OCI-LY7 (cell line): Measurements from ENCODE around the gene TMEM171. TPM values are rescaled to one million over a fixed set of nuclear protein-coding genes. Genes with fewer than 3 reads are reported as not detected.

Experiments
- BruUV-seq: library from RNA; stranded (reverse); fragments of 400-500 nt; replicated peaks from 2 replicates; lab custom pipeline; 2021; lab: Mats Ljungman, UMichigan
- CTCF ChIA-PET: fragments of 300-600 bp; sonication (Branson Sonifier 250); formaldehyde crosslinking; loops from one replicate; lab custom pipeline; 2022; ENCODE audit warnings: antibody characterized with exemption; ENCODE audit not compliant: unreplicated experiment; lab: Charles Lee
- POLR2A ChIA-PET: fragments of 300-600 bp; sonication (Branson Sonifier 250); formaldehyde crosslinking; loops from one replicate; lab custom pipeline; 2022; ENCODE audit warnings: antibody characterized with exemption; lab: Charles Lee
- DNase-seq: peaks from one replicate; pipeline ENCODE4 v3.0.0-alpha.2; 2015; ENCODE audit warnings: low spot score
- H2AFZ ChIP-seq: fragments of 200-600 bp; sonication (generic), shearing (Covaris generic); 2 replicates; pipeline ENCODE4 v1.6.1; 2014; ENCODE audit warnings: mild to moderate bottlenecking, antibody characterized with exemption, low read length, moderate library complexity
- H3K27ac ChIP-seq: fragments of 200-600 bp; sonication (generic); 2 replicates; pipeline ENCODE4 v1.5.1; 2014; ENCODE audit warnings: mixed run types, low read depth, mild to moderate bottlenecking, moderate library complexity, low read length, inconsistent platforms; ENCODE audit not compliant: poor library complexity, severe bottlenecking
- H3K36me3 ChIP-seq: fragments of 200-600 bp; sonication (generic); 2 replicates; pipeline ENCODE4 v1.6.1; 2014; ENCODE audit warnings: mild to moderate bottlenecking, antibody characterized with exemption, low read length, moderate library complexity, mixed read lengths; ENCODE audit not compliant: insufficient read depth
- H3K4me1 ChIP-seq: fragments of 200-600 bp; sonication (generic); 2 replicates; pipeline ENCODE4 v1.5.1; 2014; ENCODE audit warnings: mild to moderate bottlenecking, low read length; ENCODE audit not compliant: insufficient read depth, poor library complexity, severe bottlenecking
- H3K4me2 ChIP-seq: fragments of 200-600 bp; sonication (generic); 2 replicates; pipeline ENCODE4 v1.6.1; 2014; ENCODE audit warnings: mild to moderate bottlenecking, low read length
- H3K4me3 ChIP-seq: fragments of 200-600 bp; sonication (generic); 2 replicates; pipeline ENCODE4 v1.5.1; 2014; ENCODE audit warnings: mild to moderate bottlenecking, low read depth, low read length; ENCODE audit not compliant: poor library complexity, severe bottlenecking
- H3K79me2 ChIP-seq: fragments of 200-600 bp; sonication (generic); 2 replicates; pipeline ENCODE4 v1.6.1; 2016; ENCODE audit warnings: low read depth, mild to moderate bottlenecking, low read length, moderate library complexity, mixed read lengths; ENCODE audit not compliant: insufficient read depth
- H3K9me2 ChIP-seq: fragments of 200-600 bp; sonication (generic); 2 replicates; pipeline ENCODE4 v1.6.1; 2016; ENCODE audit warnings: mild to moderate bottlenecking, low read length, mixed read lengths; ENCODE audit not compliant: insufficient read depth
- H3K9me3 ChIP-seq: fragments of 200-600 bp; sonication (generic); 2 replicates; pipeline ENCODE4 v1.6.1; 2014; ENCODE audit warnings: mild to moderate bottlenecking, mixed run types, low read length, mixed read lengths
- H4K20me1 ChIP-seq: fragments of 200-600 bp; sonication (generic); 2 replicates; pipeline ENCODE4 v1.6.1; 2014; ENCODE audit warnings: mild to moderate bottlenecking, antibody characterized with exemption, low read length, moderate library complexity, mixed read lengths; ENCODE audit not compliant: insufficient read depth
- EZH2phosphoT487 ChIP-seq: fragments of 200-600 bp; sonication (generic); IDR thresholded peaks from 2 replicates; pipeline ENCODE4 v1.6.1; 2018; ENCODE audit warnings: low read depth, borderline replicate concordance, mild to moderate bottlenecking, mixed run types, antibody characterized with exemption, low read length, moderate library complexity, mixed read lengths
- intact Hi-C: fragments of 100-400 bp; cut with micrococcal nuclease; formaldehyde crosslinking; loops from one replicate; pipeline ENCODE4 v1.10.0; 2022; ENCODE audit not compliant: unreplicated experiment
- total RNA-seq, 2 experiments: library from RNA; depleted of rRNA in 1 of 2; stranded (reverse); fragments of >200 nt in 1 of 2; shearing (Covaris generic) in 1 of 2; gene quantifications; 2 replicates each; pipeline ENCODE4 v1.2.3, GENCODE V29; 2014 to 2022
- TF ChIP-seq, protein P1 (sequence below): fragments of 200-600 bp; sonication (generic); conservative IDR thresholded peaks from 2 replicates; pipeline ENCODE4 v1.5.1; 2014; ENCODE audit warnings: mild to moderate bottlenecking, antibody characterized with exemption, low read length, moderate library complexity, mixed read lengths

TMEM171 gene
- total RNA-seq, 2 experiments from 2014 or later, result not detected

DNA sequence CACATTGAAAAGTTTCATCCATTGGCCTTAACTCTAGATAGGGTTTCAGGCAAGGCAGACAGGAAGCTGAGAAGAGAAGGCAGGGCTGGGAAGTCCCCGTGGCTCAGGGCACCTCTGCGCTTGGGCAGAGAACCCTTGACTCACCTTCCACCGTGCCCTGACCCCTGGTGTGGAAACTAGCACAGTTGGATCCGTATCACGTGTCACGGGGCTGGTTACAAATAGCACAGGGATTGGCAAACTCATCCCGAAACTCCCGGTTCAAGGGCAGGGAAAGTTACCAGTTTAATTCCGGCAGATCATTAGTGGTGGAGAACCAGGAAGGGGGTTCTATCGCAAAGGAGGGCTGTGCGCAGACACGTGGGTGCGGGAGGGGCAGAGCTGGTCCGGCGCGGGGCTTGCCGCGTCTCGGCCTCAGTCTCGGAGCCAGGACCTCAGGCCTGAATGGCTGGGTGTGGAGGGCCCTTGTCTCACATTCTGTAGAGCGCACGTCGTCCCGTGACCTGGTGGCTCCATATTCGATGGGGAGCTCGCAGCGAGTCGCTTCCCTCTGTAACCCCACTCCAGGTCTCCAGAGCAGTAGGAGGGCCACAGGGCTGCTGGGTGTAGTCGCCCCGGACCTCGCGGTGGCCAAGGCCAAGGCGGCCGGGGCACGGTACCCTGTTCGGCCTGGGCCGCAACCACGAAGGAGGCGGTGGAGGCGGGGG is 771 bp upstream of the TMEM171 start:
- Histone ChIP-seq H3K79me2 (no peaks in the 10 kb centered on the region), H3K4me2 (no peak overlapping the region), H2AFZ (no peak overlapping the region), H3K36me3 (no peaks in the 10 kb centered on the region), H4K20me1 (no peaks in the 10 kb centered on the region), H3K4me1 (peaks cover 9% of the 10 kb centered on the region), H3K27ac (no peak overlapping the region), H3K9me2 (no peaks in the 10 kb centered on the region), H3K4me3 (no peak overlapping the region), H3K9me3 (no peaks in the 10 kb centered on the region)
- TF ChIP-seq, protein P1, sequence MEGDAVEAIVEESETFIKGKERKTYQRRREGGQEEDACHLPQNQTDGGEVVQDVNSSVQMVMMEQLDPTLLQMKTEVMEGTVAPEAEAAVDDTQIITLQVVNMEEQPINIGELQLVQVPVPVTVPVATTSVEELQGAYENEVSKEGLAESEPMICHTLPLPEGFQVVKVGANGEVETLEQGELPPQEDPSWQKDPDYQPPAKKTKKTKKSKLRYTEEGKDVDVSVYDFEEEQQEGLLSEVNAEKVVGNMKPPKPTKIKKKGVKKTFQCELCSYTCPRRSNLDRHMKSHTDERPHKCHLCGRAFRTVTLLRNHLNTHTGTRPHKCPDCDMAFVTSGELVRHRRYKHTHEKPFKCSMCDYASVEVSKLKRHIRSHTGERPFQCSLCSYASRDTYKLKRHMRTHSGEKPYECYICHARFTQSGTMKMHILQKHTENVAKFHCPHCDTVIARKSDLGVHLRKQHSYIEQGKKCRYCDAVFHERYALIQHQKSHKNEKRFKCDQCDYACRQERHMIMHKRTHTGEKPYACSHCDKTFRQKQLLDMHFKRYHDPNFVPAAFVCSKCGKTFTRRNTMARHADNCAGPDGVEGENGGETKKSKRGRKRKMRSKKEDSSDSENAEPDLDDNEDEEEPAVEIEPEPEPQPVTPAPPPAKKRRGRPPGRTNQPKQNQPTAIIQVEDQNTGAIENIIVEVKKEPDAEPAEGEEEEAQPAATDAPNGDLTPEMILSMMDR, result no peak
- no peak for TF ChIP-seq EZH2phosphoT487
- no peak for DNase-seq
- BruUV-seq, result no TSS peak
- ChIA-PET POLR2A (no interaction called here), CTCF (no interaction called here)
- intact Hi-C loops, result no loop called here

- H2AFZ ChIP-seq, result no peak overlapping the region
- CTCF ChIA-PET, result no interaction called here
- DNase-seq, result no peak
- H3K4me1 ChIP-seq, result peaks cover 11% of the 10 kb centered on the region
- H3K9me3 ChIP-seq, result no peaks in the 10 kb centered on the region
- no peaks in the 10 kb centered on the region for H3K79me2 ChIP-seq
- no TSS peak for BruUV-seq
- H3K27ac ChIP-seq, result no peak overlapping the region
- H3K9me2 ChIP-seq, result no peaks in the 10 kb centered on the region
- TF ChIP-seq EZH2phosphoT487, result no peak
- TF ChIP-seq, protein P1, result no peak
- intact Hi-C loops, result no loop called here
- H3K4me3 ChIP-seq, result no peak overlapping the region
- POLR2A ChIA-PET, result interaction anchor here (0.9 to 1.3 kb wide), 2 partner anchors 10 to 33 kb away, joined by 3 to 4 read pairs; no protein-coding TSS in a partner anchor
- no peaks in the 10 kb centered on the region for H4K20me1 ChIP-seq
- no peak overlapping the region for H3K4me2 ChIP-seq
- H3K36me3 ChIP-seq, result no peaks in the 10 kb centered on the region
These were observed 716 bp downstream of the TMEM171 start for GRCh38 chr5:73121119-73121463.
